GM23338 (cell line): Measurements from ENCODE around the gene FAR1. TPM values are rescaled to one million over a fixed set of nuclear protein-coding genes. Genes with fewer than 3 reads are reported as not detected.

Experiments used
- ATAC-seq: fragments of 200-7000 bp; cut with Tn5 transposase; 3 replicates; pipeline ENCODE4 v1.9.1; 2020
- DNase-seq: peaks from one replicate; pipeline ENCODE4 v3.0.0-alpha.2; 2015; ENCODE audit warnings: low spot score
- H2AFZ ChIP-seq: fragments of 200-600 bp; sonication (generic); 2 replicates; pipeline ENCODE4 v1.8.0; 2016; ENCODE audit warnings: antibody characterized with exemption, mild to moderate bottlenecking, moderate library complexity
- H3F3A ChIP-seq: fragments of 200-600 bp; sonication (generic); replicated peaks from 2 replicates; pipeline ENCODE4 v1.8.0; 2017; ENCODE audit warnings: antibody characterized with exemption, mixed run types, low read depth
- H3K27ac ChIP-seq: fragments of 200-600 bp; sonication (generic); 2 replicates; pipeline ENCODE4 v1.6.1; 2016; ENCODE audit warnings: low read depth
- H3K27me3 ChIP-seq: fragments of 200-600 bp; sonication (generic); 2 replicates; pipeline ENCODE4 v1.8.0; 2016; ENCODE audit warnings: mild to moderate bottlenecking, mixed run types, moderate library complexity; ENCODE audit not compliant: insufficient read depth
- H3K36me3 ChIP-seq: fragments of 200-600 bp; sonication (generic); 2 replicates; pipeline ENCODE4 v1.8.0; 2016; ENCODE audit warnings: mild to moderate bottlenecking; ENCODE audit not compliant: insufficient read depth
- H3K4me1 ChIP-seq: fragments of 200-600 bp; sonication (generic); 2 replicates; pipeline ENCODE4 v1.8.0; 2016; ENCODE audit warnings: mild to moderate bottlenecking, moderate library complexity; ENCODE audit not compliant: insufficient read depth
- H3K4me2 ChIP-seq: fragments of 200-600 bp; sonication (generic); 2 replicates; pipeline ENCODE4 v1.7.1; 2017; ENCODE audit warnings: mixed run types
- H3K4me3 ChIP-seq: fragments of 200-600 bp; sonication (generic); 2 replicates; pipeline ENCODE4 v1.6.1; 2016; ENCODE audit warnings: mixed run types
- H3K79me2 ChIP-seq: fragments of 200-600 bp; sonication (generic); replicated peaks from 2 replicates; pipeline ENCODE4 v1.8.0; 2017; ENCODE audit warnings: mild to moderate bottlenecking; ENCODE audit not compliant: insufficient read depth
- H3K9me2 ChIP-seq: fragments of 200-600 bp; sonication (generic); 2 replicates; pipeline ENCODE4 v1.8.0; 2017; ENCODE audit not compliant: insufficient read depth
- H4K20me1 ChIP-seq: fragments of 200-600 bp; sonication (generic); replicated peaks from 2 replicates; pipeline ENCODE4 v1.8.0; 2017; ENCODE audit warnings: mild to moderate bottlenecking; ENCODE audit not compliant: insufficient read depth
- H3K27ac Mint-ChIP-seq: 2 replicates; pipeline ENCODE4 v1.8.0; 2020; ENCODE audit warnings: inconsistent platforms, mild to moderate bottlenecking, moderate library complexity, mixed read lengths
- H3K27me3 Mint-ChIP-seq: 3 replicates; pipeline ENCODE4 v1.8.0; 2022; ENCODE audit warnings: low read depth, mild to moderate bottlenecking, moderate library complexity, mixed read lengths, inconsistent platforms; ENCODE audit not compliant: insufficient read depth, poor library complexity
- H3K36me3 Mint-ChIP-seq: 3 replicates; pipeline ENCODE4 v1.8.0; 2021; ENCODE audit warnings: low read depth, mild to moderate bottlenecking, inconsistent platforms, moderate library complexity, mixed read lengths
- H3K4me1 Mint-ChIP-seq: 3 replicates; pipeline ENCODE4 v1.8.0; 2020; ENCODE audit warnings: mild to moderate bottlenecking, inconsistent platforms, mixed read lengths
- H3K4me3 Mint-ChIP-seq: 3 replicates; pipeline ENCODE4 v1.8.0; 2021; ENCODE audit warnings: moderate library complexity, mild to moderate bottlenecking, inconsistent platforms, mixed read lengths
- H3K9me3 Mint-ChIP-seq: 3 replicates; pipeline ENCODE4 v1.8.0; 2020; ENCODE audit warnings: moderate library complexity, mild to moderate bottlenecking, inconsistent platforms, mixed read lengths
- CTCF ChIP-seq, 2 experiments: fragments of 200-600 bp in 1 of 2; sonication (generic) in 1 of 2; conservative IDR thresholded peaks; 2 replicates each; pipeline versions ENCODE4 v1.5.1 to v1.6.1; 2016 to 2017; ENCODE audit warnings: antibody characterized with exemption in 2 of 2, low read depth in 2 of 2, mild to moderate bottlenecking in 2 of 2, moderate library complexity in 1 of 2
- EZH2phosphoT487 ChIP-seq: fragments of 200-600 bp; sonication (generic); IDR thresholded peaks from one replicate; pipeline ENCODE4 v1.8.1; 2018; ENCODE audit warnings: antibody characterized with exemption; ENCODE audit not compliant: unreplicated experiment
- NANOG ChIP-seq: IDR thresholded peaks from 2 replicates; pipeline ENCODE4 v1.6.1; 2016; ENCODE audit warnings: antibody characterized with exemption, borderline replicate concordance
- POLR2AphosphoS5 ChIP-seq: IDR thresholded peaks from 2 replicates; pipeline ENCODE4 v1.6.1; 2016; ENCODE audit warnings: antibody characterized with exemption, low read depth
- REST ChIP-seq: IDR thresholded peaks from one replicate; pipeline ENCODE4 v1.6.1; 2018; ENCODE audit warnings: antibody characterized with exemption; ENCODE audit not compliant: unreplicated experiment
- STAT1 ChIP-seq: IDR thresholded peaks from one replicate; pipeline ENCODE4 v1.6.1; 2016; ENCODE audit warnings: antibody characterized with exemption; ENCODE audit not compliant: unreplicated experiment
- ZNF331 ChIP-seq: fragments of 250-450 bp; sonication (Bioruptor Pico); IDR thresholded peaks from 2 replicates; pipeline ENCODE4 v1.5.0; 2020; ENCODE audit warnings: low read depth, mild to moderate bottlenecking, moderate library complexity
- ZNF462 ChIP-seq: fragments of 250-450 bp; sonication (Bioruptor Pico); IDR thresholded peaks from 2 replicates; pipeline ENCODE4 v1.5.0; 2020; ENCODE audit warnings: mild to moderate bottlenecking, moderate library complexity
- polyA plus RNA-seq: library from polyadenylated mRNA; unstranded; fragments of >200 nt; fragmentation: Nextera tagmentation; extraction: Ambion mirVana; gene quantifications from 2 replicates; pipeline ENCODE4 v1.2.1, GENCODE V29; 2016
- total RNA-seq: library from RNA; depleted of rRNA; stranded (reverse); fragments of >200 nt; shearing (Covaris generic); gene quantifications from 2 replicates; pipeline ENCODE4 v1.2.3, GENCODE V29; 2014

FAR1 gene
- total and polyA plus RNA-seq, 2 experiments from 2014 or later = 27.3 to 79.5 TPM

GRCh38 chr11:13664351-13664750 lies 4.1 kb upstream of the FAR1 start:
- Histone ChIP-seq H3K36me3 (no peaks in the 10 kb centered on the region), H3F3A (no peaks in the 10 kb centered on the region), H4K20me1 (peaks cover under 1% of the 10 kb centered on the region; the same call in 1 of the 2 replicates), H3K4me1 (peaks cover 6% of the 10 kb centered on the region; the same call in 1 of the 2 replicates), H3K27ac (no peak overlapping the region), H2AFZ (no peak overlapping the region), H3K4me2 (no peak overlapping the region), H3K9me2 (peaks cover 5% of the 10 kb centered on the region; the same call in 1 of the 2 replicates), H3K4me3 (no peak overlapping the region), H3K79me2 (peaks cover 6% of the 10 kb centered on the region), H3K27me3 (no peaks in the 10 kb centered on the region; the same call in 1 of the 2 replicates)
- Mint-ChIP-seq H3K4me3 (no peak overlapping the region), H3K36me3 (0 out of 3 replicates have a peak, but pooled peaks cover 3% of the 10 kb centered on the region), H3K27me3 (peaks cover 1% of the 10 kb centered on the region), H3K27ac (no peak overlapping the region), H3K9me3 (peaks cover 17% of the 10 kb centered on the region), H3K4me1 (peaks cover 7% of the 10 kb centered on the region)
- ATAC-seq (no peak), DNase-seq (no peak)
- TF ChIP-seq POLR2AphosphoS5 = no peak
- TF ChIP-seq CTCF (conservative IDR thresholded peaks at IDR 0.05; ENCODE audit: low read depth in 2 of 2) = no peak
- TF ChIP-seq NANOG = no peak
- TF ChIP-seq REST = no peak
- no peak for TF ChIP-seq ZNF462
- no peak for TF ChIP-seq STAT1
- TF ChIP-seq ZNF331 (CRISPR knock-in tag) = no peak
- TF ChIP-seq EZH2phosphoT487 = no peak
